GM19395 (cell line): ENCODE data around the gene ARHGAP33.

Experiments
- ATAC-seq: cut with Tn5 transposase; IDR thresholded peaks from one replicate; pipeline ENCODE4 v1.9.1; 2021; ENCODE audit warnings: mild to moderate bottlenecking, moderate library complexity; ENCODE audit not compliant: unreplicated experiment

ARHGAP33 gene

DNA sequence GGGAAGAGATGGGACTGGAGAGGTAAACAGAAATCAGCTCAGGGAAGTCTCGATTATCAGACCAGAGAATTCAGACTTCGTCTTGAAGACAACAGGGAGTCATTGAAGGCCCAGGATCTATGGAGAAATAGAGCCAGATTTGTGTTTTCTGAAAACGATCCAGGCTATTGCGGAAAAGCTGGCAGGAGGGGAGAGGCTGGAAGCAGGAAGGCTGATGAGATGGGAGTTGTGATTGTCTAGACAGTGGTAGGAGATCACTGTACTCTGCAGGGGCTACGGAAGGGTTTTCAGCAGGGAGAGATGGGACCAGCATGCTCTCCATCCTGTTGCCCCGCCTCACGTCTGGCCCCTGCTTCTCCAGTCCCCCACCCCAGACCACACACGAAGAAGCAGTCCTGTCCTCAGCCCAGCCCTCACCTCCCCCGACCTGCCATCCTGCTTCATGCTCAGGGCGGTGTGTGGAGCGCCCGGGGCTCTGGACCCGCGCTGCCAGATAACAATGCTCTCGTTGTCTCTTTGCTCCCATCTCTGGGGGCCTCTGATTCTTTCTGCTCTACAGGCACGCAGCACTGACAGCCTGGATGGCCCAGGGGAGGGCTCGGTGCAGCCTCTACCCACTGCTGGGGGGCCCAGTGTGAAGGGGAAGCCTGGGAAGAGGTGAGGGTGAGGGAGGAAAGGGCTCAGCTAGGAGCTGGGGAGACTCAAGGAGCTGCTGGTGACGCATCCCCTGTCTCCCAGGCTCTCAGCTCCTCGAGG lies 1.9 kb downstream of the ARHGAP33 start:
- ATAC-seq: no peak

GRCh38 chr19:35777961-35778360 lies 2.6 kb downstream of the ARHGAP33 start:
- ATAC-seq: no peak

- no peak for ATAC-seq
Observed at GRCh38 chr19:35779033-35779432, 3.7 kb downstream of the ARHGAP33 start.

GRCh38 chr19:35780058-35780457 lies 4.7 kb downstream of the ARHGAP33 start:
- no peak for ATAC-seq

GRCh38 chr19:35780717-35781116 lies 5.4 kb downstream of the ARHGAP33 start:
- no peak for ATAC-seq

DNA sequence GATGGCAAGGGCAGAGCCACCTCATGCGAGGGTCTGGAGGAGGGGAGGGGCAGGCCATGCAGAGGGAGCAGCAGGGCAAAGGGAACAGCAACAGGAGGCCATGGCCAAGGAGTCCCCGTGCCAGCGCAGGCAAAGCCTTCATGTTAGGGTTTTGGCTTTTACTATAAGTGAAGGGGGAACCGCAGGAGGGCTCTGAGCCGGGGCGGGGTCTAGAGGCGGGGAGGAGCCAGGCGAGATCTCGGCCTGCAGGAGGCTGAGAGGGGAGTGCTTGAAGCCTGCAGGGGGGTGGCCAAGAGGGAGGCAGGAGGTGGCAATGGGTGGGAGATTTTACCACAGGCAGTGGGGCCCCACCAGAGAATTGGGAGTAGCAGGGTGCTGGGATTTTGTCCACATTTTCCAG lies 6.3 kb downstream of the ARHGAP33 start:
- ATAC-seq: no peak

DNA sequence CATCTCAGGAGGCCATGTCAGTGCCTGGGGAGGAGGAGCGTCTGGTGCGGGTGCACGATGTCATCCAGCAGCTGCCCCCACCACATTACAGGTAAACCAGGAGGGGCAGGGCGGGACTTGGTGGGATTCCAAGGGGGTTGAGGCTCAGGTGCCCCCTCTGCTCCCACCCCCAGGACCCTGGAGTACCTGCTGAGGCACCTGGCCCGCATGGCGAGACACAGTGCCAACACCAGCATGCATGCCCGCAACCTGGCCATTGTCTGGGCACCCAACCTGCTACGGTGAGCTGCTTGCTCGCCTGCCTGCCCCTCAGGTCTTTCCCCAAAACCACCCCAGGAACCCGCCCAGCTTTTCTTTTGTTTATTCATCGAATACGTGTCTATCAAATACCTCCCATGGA lies 7.2 kb downstream of the ARHGAP33 start:
- no peak for ATAC-seq

DNA sequence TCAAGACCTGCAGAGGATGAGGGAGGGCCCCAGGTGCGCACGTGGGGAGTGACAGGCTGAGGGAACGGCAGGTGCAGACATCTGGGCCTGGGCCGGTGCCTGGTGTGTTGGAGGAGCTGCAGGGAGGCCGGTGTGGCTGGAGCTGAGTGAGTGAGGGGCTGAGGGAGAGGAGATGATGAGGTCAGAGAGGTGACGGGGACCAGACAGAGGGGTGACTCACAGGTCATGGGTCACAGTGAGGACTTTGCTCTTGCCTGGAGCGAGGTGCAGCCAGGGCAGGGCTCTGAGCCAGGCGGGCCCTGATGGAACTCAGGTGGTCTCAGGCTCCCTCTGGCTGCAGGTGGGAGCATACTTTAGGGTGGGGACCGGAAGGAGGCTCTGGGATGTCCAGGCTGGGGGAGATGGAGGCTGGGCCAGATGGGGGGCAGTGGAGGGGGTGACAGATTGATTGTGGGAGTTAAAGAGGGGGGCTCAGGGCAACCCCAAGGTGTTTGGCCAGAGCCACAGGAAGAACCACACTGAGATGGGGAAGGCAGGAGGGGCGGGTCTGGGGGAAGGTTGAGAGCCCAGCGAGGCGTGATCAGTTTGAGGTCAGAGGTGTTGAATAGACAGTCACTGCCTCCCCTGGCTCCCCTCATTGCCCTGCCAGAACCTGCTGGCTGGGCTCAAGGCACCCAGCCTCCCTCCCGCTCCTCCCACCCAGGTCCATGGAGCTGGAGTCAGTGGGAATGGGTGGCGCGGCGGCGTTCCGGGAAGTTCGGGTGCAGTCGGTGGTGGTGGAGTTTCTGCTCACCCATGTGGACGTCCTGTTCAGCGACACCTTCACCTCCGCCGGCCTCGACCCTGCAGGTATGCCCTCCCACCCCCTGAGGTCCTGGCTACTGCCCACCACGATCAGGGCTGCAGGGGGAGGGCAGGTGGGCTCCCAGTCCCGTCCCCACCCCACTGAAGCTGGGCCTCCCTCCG lies 8.4 kb downstream of the ARHGAP33 start:
- ATAC-seq: no peak

DNA sequence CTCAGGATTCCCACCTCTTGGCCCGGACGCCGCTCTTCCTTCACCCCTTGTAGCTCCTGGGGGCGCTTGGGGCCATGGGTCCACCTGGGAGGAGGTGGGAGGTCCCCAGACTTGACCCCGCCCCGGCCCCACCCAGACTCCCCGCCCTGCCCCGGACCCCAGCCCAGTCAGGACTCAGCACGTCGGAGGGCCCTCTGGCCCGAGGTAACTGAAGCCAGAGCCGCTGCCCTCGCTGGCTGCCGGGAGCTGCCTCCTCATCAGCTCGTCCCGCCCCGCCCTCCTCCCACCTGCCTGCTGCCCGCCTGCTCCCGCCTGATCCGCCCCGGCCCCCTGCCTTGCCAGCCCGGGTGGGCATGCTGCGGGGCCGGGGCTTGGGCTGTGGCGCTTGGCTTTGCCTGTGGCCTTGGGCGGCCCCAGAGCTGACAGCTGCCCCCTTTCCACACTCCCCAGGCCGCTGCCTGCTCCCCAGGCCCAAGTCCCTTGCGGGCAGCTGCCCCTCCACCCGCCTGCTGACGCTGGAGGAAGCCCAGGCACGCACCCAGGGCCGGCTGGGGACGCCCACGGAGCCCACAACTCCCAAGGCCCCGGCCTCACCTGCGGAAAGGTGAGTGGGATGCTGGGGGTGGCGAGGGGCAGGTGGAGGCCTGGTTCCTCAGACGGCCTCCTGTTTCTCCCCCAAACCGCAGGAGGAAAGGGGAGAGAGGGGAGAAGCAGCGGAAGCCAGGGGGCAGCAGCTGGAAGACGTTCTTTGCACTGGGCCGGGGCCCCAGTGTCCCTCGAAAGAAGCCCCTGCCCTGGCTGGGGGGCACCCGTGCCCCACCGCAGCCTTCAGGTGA lies 9.4 kb downstream of the ARHGAP33 start:
- no peak for ATAC-seq

DNA sequence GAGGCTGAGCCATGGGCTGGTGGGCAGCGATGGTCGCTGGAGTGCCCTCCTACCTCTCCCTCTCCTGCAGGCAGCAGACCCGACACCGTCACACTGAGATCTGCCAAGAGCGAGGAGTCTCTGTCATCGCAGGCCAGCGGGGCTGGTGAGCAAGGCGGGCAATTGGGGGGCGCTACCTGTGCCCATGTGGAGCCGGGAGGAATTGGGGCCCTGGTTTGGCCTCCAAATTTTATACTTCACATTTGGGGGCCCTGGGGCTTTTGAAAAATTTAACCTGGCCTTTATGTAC lies 9.9 kb downstream of the ARHGAP33 start:
- ATAC-seq: no peak

- ATAC-seq: no peak
Observed at GRCh38 chr19:35786299-35787160, 11.2 kb downstream of the ARHGAP33 start.

- ATAC-seq: no peak
Observed at GRCh38 chr19:35787227-35787799, 11.9 kb downstream of the ARHGAP33 start.

GRCh38 chr19:35788205-35788960 lies 13.0 kb downstream of the ARHGAP33 start:
- ATAC-seq: no peak

GRCh38 chr19:35789195-35789977 lies 14.0 kb downstream of the ARHGAP33 start:
- ATAC-seq: no peak

GRCh38 chr19:35789978-35790944 lies 14.9 kb downstream of the ARHGAP33 start:
- ATAC-seq: no peak

DNA sequence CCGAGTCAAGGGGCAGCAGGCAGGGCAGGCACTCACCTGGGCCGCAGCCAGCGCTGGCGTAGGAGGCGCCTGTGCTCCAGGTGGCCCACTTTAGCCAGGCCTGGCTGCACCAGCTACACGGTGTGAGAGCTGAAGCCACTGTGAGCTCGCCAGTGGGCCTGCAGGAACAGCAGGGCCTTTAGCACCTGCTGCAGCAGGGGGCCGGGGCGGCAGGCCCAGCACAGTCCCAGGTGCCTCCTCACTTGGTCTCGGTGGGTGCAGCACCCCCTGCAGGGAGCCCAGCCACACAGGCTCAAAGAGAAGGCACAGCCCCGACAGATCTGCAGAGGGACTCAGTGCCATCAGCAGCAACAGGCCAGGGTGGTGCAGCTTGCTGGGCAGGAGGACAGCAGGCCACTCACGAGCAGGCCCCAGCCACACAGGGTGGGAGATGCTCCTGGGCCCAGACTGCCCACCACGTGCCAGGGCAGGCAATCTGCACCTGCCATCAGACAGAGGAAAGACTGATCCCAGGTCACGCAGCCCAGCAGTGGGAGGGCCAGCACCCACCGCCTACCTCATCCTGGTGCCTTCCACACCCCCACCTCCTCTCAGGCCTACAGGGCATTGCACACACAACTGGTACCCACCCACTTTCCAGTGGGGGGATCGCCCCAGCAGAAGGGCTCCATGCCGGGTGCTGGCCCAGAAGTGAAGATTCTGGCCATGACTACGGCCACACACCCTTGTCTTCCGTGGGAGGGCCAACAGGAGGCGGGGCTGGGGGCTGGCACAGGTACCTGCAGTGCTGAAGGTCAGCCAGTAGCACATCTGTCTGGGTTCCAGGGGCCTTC lies 15.8 kb downstream of the ARHGAP33 start:
- no peak for ATAC-seq
